Measurements from ENCODE around the gene RPL36. TPM values are rescaled to one million over a fixed set of nuclear protein-coding genes. Genes with fewer than 3 reads are reported as not detected.

Gene RPL36
- total RNA-seq, 2 donors from 2014 or later, result 280 to 342 TPM

DNA sequence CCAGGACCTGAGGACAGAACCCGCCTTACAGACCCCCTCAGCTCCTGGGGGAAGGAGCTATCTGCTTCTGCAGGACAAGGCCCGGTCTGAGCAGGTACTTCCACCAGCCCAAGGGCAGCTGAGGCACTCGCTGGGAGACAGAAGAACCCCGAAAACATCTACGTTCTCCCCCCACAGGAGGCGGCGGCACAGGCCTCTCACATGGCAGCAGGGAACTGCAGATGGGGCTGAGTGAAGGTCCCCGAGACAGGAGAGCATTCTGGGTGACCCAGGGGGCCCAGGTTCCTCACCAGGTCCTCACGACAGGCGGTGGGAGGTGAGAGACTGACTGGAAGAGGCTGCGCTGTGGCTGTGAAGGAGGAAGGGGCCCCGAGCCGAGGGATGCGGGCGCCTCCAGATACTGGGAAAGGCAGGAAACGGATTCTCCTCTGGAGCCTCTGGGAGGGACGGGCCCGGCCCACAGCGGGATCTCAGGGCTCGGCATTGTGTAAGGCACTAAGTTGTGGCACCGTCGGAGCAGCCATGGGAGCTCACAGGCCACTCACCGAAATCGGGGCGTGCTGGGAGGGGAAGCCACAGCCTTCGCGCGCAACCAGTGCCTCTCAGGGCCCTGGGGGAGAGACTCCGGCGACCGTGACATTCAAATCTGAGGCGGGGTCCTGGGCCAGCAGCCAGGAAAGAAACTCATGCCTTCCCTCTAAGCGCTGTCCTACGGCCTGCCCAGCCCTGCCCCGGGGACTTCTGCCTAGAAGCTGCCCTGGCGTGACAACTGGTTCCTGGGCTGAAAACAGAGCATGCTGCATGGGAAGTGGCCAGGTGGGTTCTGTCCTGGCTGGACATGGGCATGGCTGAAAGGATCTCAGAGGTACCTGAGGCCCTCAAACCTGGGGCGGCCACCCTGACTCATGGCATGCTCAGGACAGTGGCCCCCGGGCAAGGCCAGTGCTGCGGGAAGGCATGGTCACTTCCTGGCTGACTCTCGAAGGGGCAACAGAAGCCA, 14.0 kb downstream of the RPL36 start:
- DNase-seq (no peak), ATAC-seq (no peak)
- TF ChIP-seq, protein P1, sequence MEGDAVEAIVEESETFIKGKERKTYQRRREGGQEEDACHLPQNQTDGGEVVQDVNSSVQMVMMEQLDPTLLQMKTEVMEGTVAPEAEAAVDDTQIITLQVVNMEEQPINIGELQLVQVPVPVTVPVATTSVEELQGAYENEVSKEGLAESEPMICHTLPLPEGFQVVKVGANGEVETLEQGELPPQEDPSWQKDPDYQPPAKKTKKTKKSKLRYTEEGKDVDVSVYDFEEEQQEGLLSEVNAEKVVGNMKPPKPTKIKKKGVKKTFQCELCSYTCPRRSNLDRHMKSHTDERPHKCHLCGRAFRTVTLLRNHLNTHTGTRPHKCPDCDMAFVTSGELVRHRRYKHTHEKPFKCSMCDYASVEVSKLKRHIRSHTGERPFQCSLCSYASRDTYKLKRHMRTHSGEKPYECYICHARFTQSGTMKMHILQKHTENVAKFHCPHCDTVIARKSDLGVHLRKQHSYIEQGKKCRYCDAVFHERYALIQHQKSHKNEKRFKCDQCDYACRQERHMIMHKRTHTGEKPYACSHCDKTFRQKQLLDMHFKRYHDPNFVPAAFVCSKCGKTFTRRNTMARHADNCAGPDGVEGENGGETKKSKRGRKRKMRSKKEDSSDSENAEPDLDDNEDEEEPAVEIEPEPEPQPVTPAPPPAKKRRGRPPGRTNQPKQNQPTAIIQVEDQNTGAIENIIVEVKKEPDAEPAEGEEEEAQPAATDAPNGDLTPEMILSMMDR (IDR thresholded peaks at IDR 0.05), result no peak
- Histone ChIP-seq H3K4me3 (no peak overlapping the region), H3K27ac (no peak overlapping the region), H3K4me1 (no peaks in the 10 kb centered on the region), H3K9me3 (no peaks in the 10 kb centered on the region), H3K36me3 (replicated peaks in 1 of 2; ENCODE audit: insufficient read depth in 1 of 2, low read depth in 2 of 2) (peaks cover 0 to 9% of the 10 kb centered on the region in 2 donors), H3K27me3 (no peaks in the 10 kb centered on the region)
- WGBS, 2 donors, result 94 to 96% methylated on average over 17 to 36 of the region's 40 CpGs
- intact Hi-C loops (cut with DNase I), result no loop called here

DNA sequence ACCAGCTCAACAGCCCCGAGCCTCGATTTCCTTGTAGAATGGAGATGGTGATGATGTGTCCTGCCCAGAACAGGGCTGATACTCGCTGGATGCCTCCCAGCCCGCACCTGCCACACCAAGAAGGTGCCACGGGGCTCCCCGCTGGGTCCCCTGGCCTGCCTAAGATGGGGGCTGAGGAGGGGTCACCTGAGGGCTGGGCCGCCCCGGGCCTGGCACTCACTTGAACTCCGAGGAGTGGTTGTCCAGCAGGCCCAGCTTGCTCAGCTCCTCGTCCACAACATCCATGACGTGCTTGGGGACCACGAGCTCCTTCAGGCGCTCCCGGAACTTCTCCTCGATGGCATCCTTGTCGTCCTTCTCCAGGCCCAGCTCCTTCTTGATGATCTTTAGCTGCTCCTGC, 15.5 kb downstream of the RPL36 start:
- Histone ChIP-seq H3K36me3 (replicated peaks in 1 of 2; ENCODE audit: insufficient read depth in 1 of 2, low read depth in 2 of 2) (peaks cover 0 to 9% of the 10 kb centered on the region in 2 donors), H3K4me1 (no peaks in the 10 kb centered on the region), H3K9me3 (no peaks in the 10 kb centered on the region), H3K27ac (no peak overlapping the region), H3K27me3 (no peaks in the 10 kb centered on the region), H3K4me3 (no peak overlapping the region)
- intact Hi-C loops (cut with DNase I), result no loop called here
- ATAC-seq (no peak), DNase-seq (peak in 1 of 4 donors; percentile 48)
- no peak for TF ChIP-seq POLR2A (IDR thresholded peaks at IDR 0.05)
- TF ChIP-seq, protein P1 (IDR thresholded peaks at IDR 0.05), result no peak
- 82 to 94% methylated on average over 8 to 16 of the region's 16 CpGs for WGBS, 2 donors

DNA sequence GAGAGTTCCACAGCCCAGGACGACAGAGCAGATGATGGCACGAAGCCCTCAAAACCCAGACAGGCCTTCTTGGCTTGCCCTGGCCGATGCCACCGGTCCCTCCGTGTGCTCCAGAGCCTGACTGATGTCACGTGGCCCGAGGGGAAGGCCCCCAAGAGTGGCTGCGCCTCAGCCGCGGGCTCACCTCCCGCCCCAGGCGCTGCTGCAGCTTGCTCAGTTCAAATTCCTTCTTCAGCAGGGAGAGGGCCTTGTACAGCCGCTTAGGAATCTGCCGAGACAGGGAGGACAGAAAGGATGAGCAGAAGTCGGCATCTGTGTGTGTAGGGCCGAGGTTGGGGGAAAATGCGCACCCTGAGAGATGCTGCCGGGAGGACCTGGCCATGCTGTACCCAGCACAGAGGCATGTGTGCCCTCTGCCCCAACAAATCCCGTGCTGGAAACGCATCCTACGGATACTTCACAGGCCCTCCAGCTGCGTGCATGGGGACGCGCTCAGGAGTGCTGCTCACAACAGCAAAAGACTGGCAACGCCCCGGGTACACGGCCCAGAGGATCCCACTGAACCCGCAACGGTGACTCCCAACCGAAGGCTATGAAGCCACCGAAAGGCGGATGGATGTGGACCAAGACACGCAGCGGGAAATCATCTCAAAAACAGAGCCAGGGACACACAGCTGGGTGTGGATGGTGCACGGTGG, 16.9 kb downstream of the RPL36 start:
- no peaks in the 10 kb centered on the region for H3K27me3 ChIP-seq
- H3K9me3 ChIP-seq, result no peaks in the 10 kb centered on the region
- ATAC-seq (no peak), DNase-seq (no peak)
- 95 to 96% methylated on average over 22 to 35 of the region's 35 CpGs for WGBS, 2 donors
- TF ChIP-seq POLR2A (IDR thresholded peaks at IDR 0.05), result no peak
- TF ChIP-seq, protein P1 (IDR thresholded peaks at IDR 0.05), result no peak
- H3K4me1 ChIP-seq, result no peaks in the 10 kb centered on the region
- peaks cover 0 to 20% of the 10 kb centered on the region in 2 donors for H3K36me3 ChIP-seq (replicated peaks in 1 of 2; ENCODE audit: insufficient read depth in 1 of 2, low read depth in 2 of 2)
- no peak overlapping the region for H3K27ac ChIP-seq
- intact Hi-C loops (cut with DNase I), result no loop called here
- no peak overlapping the region for H3K4me3 ChIP-seq

DNA sequence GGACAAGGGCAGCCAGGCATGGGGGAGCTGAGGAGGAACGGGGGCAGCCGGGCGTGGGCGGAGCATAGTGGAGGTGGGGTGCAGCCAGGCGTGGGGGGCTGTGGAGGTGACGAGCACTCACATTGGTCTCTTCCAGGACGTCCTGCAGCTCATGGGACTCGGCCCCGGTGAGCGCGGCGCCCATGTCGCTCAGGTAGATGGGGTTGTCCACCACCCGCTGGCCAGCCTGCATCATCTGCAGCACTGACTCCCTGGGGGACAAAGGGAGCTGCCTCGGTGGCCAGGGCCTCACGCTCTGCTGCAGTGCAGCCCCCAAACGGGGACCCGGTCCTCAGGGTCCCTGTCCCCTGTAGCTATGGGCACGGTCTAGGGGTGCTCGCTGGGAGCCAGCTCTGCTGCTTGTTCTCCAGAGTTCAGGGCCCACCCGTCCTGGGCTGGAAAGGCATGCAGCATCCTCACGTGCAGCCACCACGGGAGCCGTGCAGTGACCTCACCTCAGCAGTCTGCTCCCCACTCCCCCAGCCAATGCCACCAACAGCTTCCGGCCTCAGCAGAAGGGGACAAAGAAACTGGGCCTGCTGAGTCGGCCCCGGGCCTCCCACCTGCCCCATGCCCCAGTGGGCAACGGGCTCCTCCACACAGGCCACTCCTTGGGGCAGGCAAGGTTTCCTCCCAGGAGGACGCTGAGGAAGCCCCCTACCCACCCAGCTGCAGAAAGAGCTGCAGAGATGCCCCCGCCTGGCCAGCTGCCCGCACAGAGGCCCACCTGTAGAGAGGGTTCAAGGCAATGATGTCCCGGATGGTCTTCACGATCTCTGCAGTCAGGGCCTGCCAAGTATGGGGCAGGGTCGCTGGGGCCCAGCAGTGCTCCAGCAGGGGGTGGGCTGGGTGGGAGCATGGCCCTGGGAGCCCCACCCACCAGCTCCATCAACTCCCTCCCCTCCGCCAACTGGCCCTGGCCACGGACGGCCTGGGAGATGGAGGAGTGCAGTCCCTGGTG, 17.8 kb downstream of the RPL36 start:
- Histone ChIP-seq H3K27ac (no peak overlapping the region), H3K9me3 (no peaks in the 10 kb centered on the region), H3K36me3 (replicated peaks in 1 of 2; ENCODE audit: insufficient read depth in 1 of 2, low read depth in 2 of 2) (peaks cover 0 to 29% of the 10 kb centered on the region in 2 donors), H3K27me3 (no peaks in the 10 kb centered on the region), H3K4me3 (no peak overlapping the region), H3K4me1 (no peaks in the 10 kb centered on the region)
- WGBS, 2 donors, result 91 to 96% methylated on average over 10 to 31 of the region's 37 CpGs
- no peak for ATAC-seq
- TF ChIP-seq, protein P1 (IDR thresholded peaks at IDR 0.05), result no peak
- no peak for TF ChIP-seq POLR2A (IDR thresholded peaks at IDR 0.05)
- no peak for DNase-seq
- intact Hi-C loops (cut with DNase I), result no loop called here

All from body of pancreas (tissue), 4 donors.